Activated CD4-positive, alpha-beta T cell treated with anti-CD3 and anti-CD28 coated beads, Interleukin-2, amount 50 U/mL, for 48 hours (primary cell): ENCODE data around the gene CUX1.

Experiments
- DNase-seq, 2 experiments: peaks; one replicate each; pipeline ENCODE4 v3.0.0-alpha.2; 2020

CUX1 gene

GRCh38 chr7:101898106-101898505, 80.7 kb downstream of the CUX1 start:
- no peak for DNase-seq

GRCh38 chr7:101899616-101900015, 82.2 kb downstream of the CUX1 start:
- no peak for DNase-seq

- no peak for DNase-seq
These were observed 82.7 kb downstream of the CUX1 start for GRCh38 chr7:101900103-101900502.

- no peak for DNase-seq
These were observed 84.5 kb downstream of the CUX1 start for GRCh38 chr7:101901661-101902491.

- no peak for DNase-seq
These were observed 85.5 kb downstream of the CUX1 start for GRCh38 chr7:101902680-101903514.

- DNase-seq, result no peak
These were observed 86.1 kb downstream of the CUX1 start for GRCh38 chr7:101903515-101903868.

- no peak for DNase-seq
These were observed 86.6 kb downstream of the CUX1 start for GRCh38 chr7:101904019-101904418.

- no peak for DNase-seq
These were observed 87.9 kb downstream of the CUX1 start for GRCh38 chr7:101905203-101905865.

GRCh38 chr7:101906291-101907240, 89.1 kb downstream of the CUX1 start:
- no peak for DNase-seq

- no peak for DNase-seq
These were observed 93.8 kb downstream of the CUX1 start for GRCh38 chr7:101910991-101911799.

- no peak for DNase-seq
These were observed 94.6 kb downstream of the CUX1 start for GRCh38 chr7:101911800-101912715.

GRCh38 chr7:101912716-101913110, 95.3 kb downstream of the CUX1 start:
- no peak for DNase-seq

- no peak for DNase-seq
These were observed 95.9 kb downstream of the CUX1 start for GRCh38 chr7:101913247-101913721.

- no peak for DNase-seq
These were observed 96.4 kb downstream of the CUX1 start for GRCh38 chr7:101913851-101914250.

GRCh38 chr7:101915000-101915399, 97.6 kb downstream of the CUX1 start:
- no peak for DNase-seq

GRCh38 chr7:101916041-101916800, 98.8 kb downstream of the CUX1 start:
- DNase-seq, result no peak

GRCh38 chr7:101916876-101917275, 99.5 kb downstream of the CUX1 start:
- DNase-seq, result no peak

- no peak for DNase-seq
These were observed 100.1 kb downstream of the CUX1 start for GRCh38 chr7:101917566-101917965.

- DNase-seq, result no peak
These were observed 101.0 kb downstream of the CUX1 start for GRCh38 chr7:101918426-101918825.
